Osteoblast (primary cell): ENCODE measurements around the gene IZUMO1. TPM values are rescaled to one million over a fixed set of nuclear protein-coding genes. Genes with fewer than 3 reads are reported as not detected.
"Not testable (repeated sequence)": the region's sequence is repeated elsewhere in the genome, so short reads cannot be mapped to it uniquely, and the experiment has no call there.

Source experiments
- DNase-seq: peaks from one replicate; pipeline ENCODE4 v3.0.0; 2011; ENCODE audit warnings: low spot score, mixed read lengths; ENCODE audit not compliant: insufficient read length; ENCODE audit errors: missing footprints
- H2AFZ ChIP-seq: 2 replicates; pipeline ENCODE4 v1.6.0; 2011; ENCODE audit warnings: mild to moderate bottlenecking, low read length
- H3K27ac ChIP-seq: 2 replicates; pipeline ENCODE4 v1.5.1; 2011; ENCODE audit warnings: mild to moderate bottlenecking, low read depth, low read length, moderate library complexity
- H3K27me3 ChIP-seq: 2 replicates; pipeline ENCODE4 v1.6.0; 2012; ENCODE audit warnings: mild to moderate bottlenecking, control low read depth, inconsistent platforms, low read length, moderate library complexity; ENCODE audit not compliant: insufficient read depth
- H3K36me3 ChIP-seq: 2 replicates; pipeline ENCODE4 v1.5.1; 2011; ENCODE audit warnings: mild to moderate bottlenecking, low read length, control low read depth, moderate library complexity; ENCODE audit not compliant: insufficient read depth
- H3K4me1 ChIP-seq: 2 replicates; pipeline ENCODE4 v1.5.1; 2011; ENCODE audit warnings: mild to moderate bottlenecking, low read length, control low read depth, moderate library complexity; ENCODE audit not compliant: insufficient read depth
- H3K4me2 ChIP-seq: 2 replicates; pipeline ENCODE4 v1.6.0; 2011; ENCODE audit warnings: mild to moderate bottlenecking, low read length; ENCODE audit not compliant: insufficient read depth
- H3K4me3 ChIP-seq: fragments of 200-600 bp; sonication (generic); 3 replicates; pipeline ENCODE4 v1.5.1; 2012; ENCODE audit warnings: mild to moderate bottlenecking, low read length, inconsistent platforms; ENCODE audit not compliant: insufficient read depth
- H3K79me2 ChIP-seq: 2 replicates; pipeline ENCODE4 v1.6.0; 2012; ENCODE audit warnings: mild to moderate bottlenecking, low read length, control low read depth, inconsistent platforms; ENCODE audit not compliant: insufficient read depth
- H3K9me3 ChIP-seq: 2 replicates; pipeline ENCODE4 v1.5.1; 2011; ENCODE audit warnings: low read depth, low read length, control low read depth
- H4K20me1 ChIP-seq: 2 replicates; pipeline ENCODE4 v1.6.0; 2012; ENCODE audit warnings: mild to moderate bottlenecking, low read length, control low read depth; ENCODE audit not compliant: insufficient read depth
- total RNA-seq: library from RNA; depleted of rRNA; stranded (reverse); fragments of >200 nt; gene quantifications from 2 replicates; pipeline ENCODE4 v1.2.3, GENCODE V29; 2012
- TF ChIP-seq, protein P1 (sequence below): IDR thresholded peaks from 2 replicates; pipeline ENCODE4 v1.5.1; 2011; ENCODE audit warnings: mild to moderate bottlenecking, low read depth, low read length, moderate library complexity; ENCODE audit errors: extremely low read depth

The IZUMO1 gene
- total RNA-seq, 1 donor = not detected

DNA sequence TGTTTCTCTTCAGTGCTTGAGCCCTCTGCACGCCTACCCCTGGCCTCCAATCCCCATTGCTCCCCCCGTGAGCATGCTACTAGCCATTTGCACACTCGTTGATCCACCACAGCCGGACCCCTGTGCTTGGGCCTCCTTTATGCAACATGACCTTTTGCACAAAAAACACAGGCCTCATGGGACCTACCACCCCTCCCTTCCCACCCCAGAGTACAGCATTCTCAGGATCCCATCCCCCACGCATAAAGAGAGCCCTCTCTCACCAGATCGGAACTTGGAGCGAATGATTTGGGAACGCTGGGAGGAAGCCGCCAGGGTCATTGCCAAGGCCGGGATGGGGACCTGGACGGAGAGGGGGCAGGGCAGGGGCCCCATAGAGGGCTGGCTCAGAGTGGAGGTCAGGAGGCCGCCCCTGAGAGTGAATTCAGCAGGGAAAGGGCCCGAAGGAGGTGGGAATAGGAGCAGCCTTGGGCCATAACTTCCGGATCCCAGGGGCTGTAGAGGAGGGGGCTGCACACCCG is 27.9 kb downstream of the IZUMO1 start:
- Histone ChIP-seq H3K27me3 (no peaks in the 10 kb centered on the region), H3K4me1 (peaks cover 29% of the 10 kb centered on the region), H3K36me3 (no peaks in the 10 kb centered on the region), H3K9me3 (no peaks in the 10 kb centered on the region), H3K4me2 (no peak overlapping the region), H3K4me3 (no peak overlapping the region), H2AFZ (no peak overlapping the region), H3K27ac (no peak overlapping the region), H3K79me2 (peaks cover 9% of the 10 kb centered on the region), H4K20me1 (no peaks in the 10 kb centered on the region)
- TF ChIP-seq, protein P1, sequence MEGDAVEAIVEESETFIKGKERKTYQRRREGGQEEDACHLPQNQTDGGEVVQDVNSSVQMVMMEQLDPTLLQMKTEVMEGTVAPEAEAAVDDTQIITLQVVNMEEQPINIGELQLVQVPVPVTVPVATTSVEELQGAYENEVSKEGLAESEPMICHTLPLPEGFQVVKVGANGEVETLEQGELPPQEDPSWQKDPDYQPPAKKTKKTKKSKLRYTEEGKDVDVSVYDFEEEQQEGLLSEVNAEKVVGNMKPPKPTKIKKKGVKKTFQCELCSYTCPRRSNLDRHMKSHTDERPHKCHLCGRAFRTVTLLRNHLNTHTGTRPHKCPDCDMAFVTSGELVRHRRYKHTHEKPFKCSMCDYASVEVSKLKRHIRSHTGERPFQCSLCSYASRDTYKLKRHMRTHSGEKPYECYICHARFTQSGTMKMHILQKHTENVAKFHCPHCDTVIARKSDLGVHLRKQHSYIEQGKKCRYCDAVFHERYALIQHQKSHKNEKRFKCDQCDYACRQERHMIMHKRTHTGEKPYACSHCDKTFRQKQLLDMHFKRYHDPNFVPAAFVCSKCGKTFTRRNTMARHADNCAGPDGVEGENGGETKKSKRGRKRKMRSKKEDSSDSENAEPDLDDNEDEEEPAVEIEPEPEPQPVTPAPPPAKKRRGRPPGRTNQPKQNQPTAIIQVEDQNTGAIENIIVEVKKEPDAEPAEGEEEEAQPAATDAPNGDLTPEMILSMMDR = no peak
- peak; percentile 68 for DNase-seq

DNA sequence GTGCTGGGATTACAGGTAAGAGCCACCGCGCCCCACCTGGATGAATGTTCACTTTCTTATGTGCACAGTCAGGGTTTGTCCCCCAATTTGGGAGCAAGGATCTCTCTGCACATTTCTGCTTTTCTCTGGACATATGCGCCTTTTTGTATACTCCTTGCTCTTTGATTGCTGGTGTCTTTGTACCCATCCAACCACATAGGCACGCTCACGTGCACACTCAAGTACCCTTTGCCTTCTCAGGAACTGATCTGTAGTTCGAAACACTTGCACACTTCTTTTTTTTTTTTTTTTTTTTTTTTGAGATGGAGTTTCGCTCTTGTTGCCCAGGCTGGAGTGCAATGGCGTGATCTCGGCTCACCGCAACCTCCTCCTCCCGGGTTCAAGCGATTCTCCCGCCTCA is 28.6 kb downstream of the IZUMO1 start:
- not testable (repeated sequence) for H3K9me3 ChIP-seq, H3K36me3 ChIP-seq, H3K4me3 ChIP-seq, H3K27me3 ChIP-seq, H2AFZ ChIP-seq, H4K20me1 ChIP-seq, H3K27ac ChIP-seq, H3K4me2 ChIP-seq
- Histone ChIP-seq H3K79me2 (peaks cover 12% of the 10 kb centered on the region), H3K4me1 (peaks cover 36% of the 10 kb centered on the region)
- DNase-seq = peak; percentile 5

DNA sequence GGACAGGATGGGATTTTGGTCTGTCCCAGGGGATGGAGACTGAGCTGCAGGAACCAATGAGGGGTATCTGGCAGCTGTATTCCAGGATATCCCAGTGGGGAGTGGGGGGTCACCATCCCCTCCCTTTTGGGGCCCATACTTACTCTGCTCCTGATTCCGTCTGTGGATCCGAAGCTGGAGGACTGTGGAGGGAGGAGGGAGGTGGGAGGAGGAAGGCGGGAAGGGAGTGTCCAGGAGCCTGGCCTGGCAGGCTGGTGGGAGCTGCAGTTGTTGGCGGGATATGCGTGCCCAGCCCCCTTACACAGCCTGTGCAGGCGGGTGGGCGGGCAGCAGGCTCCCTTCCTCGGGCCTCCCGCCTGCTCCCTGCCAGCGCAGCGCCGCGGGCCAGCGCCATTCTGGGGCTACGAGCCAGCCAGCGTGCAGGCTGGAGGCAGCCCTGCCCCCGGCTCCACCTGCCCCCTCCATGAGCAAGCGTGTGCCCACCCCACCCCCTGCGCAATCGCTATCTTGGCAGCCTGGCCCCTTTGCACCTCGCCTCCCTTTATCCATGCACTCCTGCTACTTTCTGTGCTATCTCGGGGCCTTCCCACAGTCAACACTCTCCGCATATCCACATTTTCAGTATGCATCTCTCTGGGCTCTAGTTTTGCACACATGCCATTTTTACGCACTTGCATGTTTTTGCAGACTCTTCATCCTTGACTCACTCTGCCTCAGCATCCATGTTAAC is 30.0 kb downstream of the IZUMO1 start:
- DNase-seq = peak; percentile 92

DNA sequence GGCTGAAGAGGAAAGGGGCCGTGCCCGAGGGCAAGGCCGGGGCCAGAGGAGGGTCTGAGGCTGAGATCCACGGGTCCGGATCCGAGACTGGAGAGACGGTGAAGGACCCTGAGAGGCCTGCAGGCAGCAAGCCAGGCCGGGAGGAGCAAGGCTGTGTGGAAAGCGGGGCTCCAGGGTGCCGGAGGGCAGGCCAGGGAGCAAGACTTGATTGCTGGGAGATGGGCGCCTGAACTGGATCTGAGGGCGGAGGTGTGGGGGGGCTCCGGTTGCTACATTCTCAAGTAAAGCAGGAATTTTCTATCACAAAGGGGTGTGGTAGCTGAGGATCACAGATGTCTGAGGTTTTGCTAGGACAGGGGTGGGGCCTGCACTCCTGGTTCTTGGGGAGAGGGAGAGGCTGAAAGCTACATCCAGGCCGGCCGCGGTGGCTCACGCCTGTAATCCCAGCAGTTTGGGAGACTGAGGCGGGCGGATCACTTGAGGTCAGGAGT is 31.0 kb downstream of the IZUMO1 start:
- no peaks in the 10 kb centered on the region for H3K36me3 ChIP-seq
- peak; percentile 73 for DNase-seq
- no peak overlapping the region for H3K27ac ChIP-seq
- TF ChIP-seq, protein P1 = no peak
- H3K4me3 ChIP-seq = peak overlapping the region; percentile 19
- H3K4me1 ChIP-seq = peaks cover 36% of the 10 kb centered on the region
- no peaks in the 10 kb centered on the region for H3K9me3 ChIP-seq
- peak overlapping the region; percentile 96 for H3K4me2 ChIP-seq
- no peak overlapping the region for H2AFZ ChIP-seq
- H4K20me1 ChIP-seq = no peaks in the 10 kb centered on the region
- peaks cover 12% of the 10 kb centered on the region for H3K79me2 ChIP-seq
- no peaks in the 10 kb centered on the region for H3K27me3 ChIP-seq

More for the DNA sequence above, 30.0 kb downstream of the IZUMO1 start:
- peak overlapping the region; percentile 83 for H3K4me2 ChIP-seq
- H3K79me2 ChIP-seq = peaks cover 12% of the 10 kb centered on the region
- TF ChIP-seq, protein P1 = no peak
- H2AFZ ChIP-seq = peak overlapping the region; percentile 85
- no peaks in the 10 kb centered on the region for H3K9me3 ChIP-seq
- peak overlapping the region; percentile 65 for H3K4me3 ChIP-seq
- no peaks in the 10 kb centered on the region for H3K27me3 ChIP-seq
- peak overlapping the region; percentile 25 for H3K27ac ChIP-seq
- no peaks in the 10 kb centered on the region for H3K36me3 ChIP-seq
- H4K20me1 ChIP-seq = no peaks in the 10 kb centered on the region
- H3K4me1 ChIP-seq = peaks cover 39% of the 10 kb centered on the region
